Measurements from ENCODE around the gene HP1BP3. TPM values are rescaled to one million over a fixed set of nuclear protein-coding genes. Genes with fewer than 3 reads are reported as not detected.
"Not testable (repeated sequence)": the region's sequence is repeated elsewhere in the genome, so short reads cannot be mapped to it uniquely, and the experiment has no call there.

The HP1BP3 gene
- total RNA-seq, 1 donor from 2014 or later: 240 TPM

GRCh38 chr1:20727746-20728316, 59.3 kb downstream of the HP1BP3 start:
- DNase-seq (ENCODE audit: low spot score): no peak

GRCh38 chr1:20726932-20727745, 60.0 kb downstream of the HP1BP3 start:
- no peak for DNase-seq (ENCODE audit: low spot score)

GRCh38 chr1:20726118-20726911, 60.8 kb downstream of the HP1BP3 start:
- DNase-seq (ENCODE audit: low spot score): no peak

- DNase-seq (ENCODE audit: low spot score): no peak
Measured at GRCh38 chr1:20725189-20726117, 61.7 kb downstream of the HP1BP3 start.

- DNase-seq (ENCODE audit: low spot score): no peak
Measured at GRCh38 chr1:20724364-20725188, 62.5 kb downstream of the HP1BP3 start.

GRCh38 chr1:20723537-20724363, 63.4 kb downstream of the HP1BP3 start:
- DNase-seq (ENCODE audit: low spot score): no peak

- no peak for DNase-seq (ENCODE audit: low spot score)
Measured at GRCh38 chr1:20723159-20723536, 64.0 kb downstream of the HP1BP3 start.

GRCh38 chr1:20721117-20722061, 65.7 kb downstream of the HP1BP3 start:
- DNase-seq (ENCODE audit: low spot score): no peak

- no peak for DNase-seq (ENCODE audit: low spot score)
Measured at GRCh38 chr1:20720631-20721091, 66.4 kb downstream of the HP1BP3 start.

- DNase-seq (ENCODE audit: low spot score): no peak
Measured at GRCh38 chr1:20719871-20720620, 67.1 kb downstream of the HP1BP3 start.

- no peak for DNase-seq (ENCODE audit: low spot score)
Measured at GRCh38 chr1:20719261-20719660, 67.8 kb downstream of the HP1BP3 start.

- not testable (repeated sequence) for DNase-seq (ENCODE audit: low spot score)
Measured at GRCh38 chr1:20718343-20718882, 68.7 kb downstream of the HP1BP3 start.

- DNase-seq (ENCODE audit: low spot score): peak; percentile 78
Measured at GRCh38 chr1:20717452-20718342, 69.4 kb downstream of the HP1BP3 start, which contains the start of gene KIF17. KIF17 (minus strand) TSS chr1:20718007; CDS start chr1:20717706, 301 bp downstream.

GRCh38 chr1:20716232-20716631, 70.9 kb downstream of the HP1BP3 start:
- no peak for DNase-seq (ENCODE audit: low spot score)

GRCh38 chr1:20715406-20715805, 71.7 kb downstream of the HP1BP3 start:
- DNase-seq (ENCODE audit: low spot score): no peak

- no peak for DNase-seq (ENCODE audit: low spot score)
Measured at GRCh38 chr1:20713440-20713839, 73.7 kb downstream of the HP1BP3 start.
